Thoracic aorta (tissue), 2 donors: ENCODE data around the gene DYSF. TPM values are rescaled to one million over a fixed set of nuclear protein-coding genes. Genes with fewer than 3 reads are reported as not detected.

ENCODE experiments used
- ATAC-seq: fragments of 150-250 bp; one replicate; pipeline ENCODE4 v1.8.0; 2017; ENCODE audit warnings: low read depth; ENCODE audit not compliant: insufficient number of reproducible peaks, low FRiP score
- DNase-seq: peaks from one replicate; pipeline ENCODE4 v3.0.0-alpha.2; 2020; ENCODE audit warnings: low spot score
- H3K27ac ChIP-seq, 2 donors: fragments of 200-600 bp; sonication (generic); 1 replicate in 1 of 2; 2 replicates in 1 of 2; pipeline ENCODE4 v1.5.1; 2016; ENCODE audit warnings: mild to moderate bottlenecking in 2 of 2, moderate library complexity in 2 of 2
- H3K27me3 ChIP-seq: fragments of 200-600 bp; sonication (generic); replicated peaks from 2 replicates; pipeline ENCODE4 v1.6.0; 2016; ENCODE audit warnings: mild to moderate bottlenecking; ENCODE audit not compliant: insufficient read depth
- H3K36me3 ChIP-seq: fragments of 200-600 bp; sonication (generic); one replicate; pipeline ENCODE4 v1.5.1; 2016
- H3K4me1 ChIP-seq, 2 donors: fragments of 200-600 bp; sonication (generic); 1 replicate in 1 of 2; 2 replicates in 1 of 2; pipeline versions ENCODE4 v1.5.1 to v1.6.0; 2016; ENCODE audit warnings: low read depth in 2 of 2, mild to moderate bottlenecking in 1 of 2; ENCODE audit not compliant: control insufficient read depth in 1 of 2
- H3K4me3 ChIP-seq: fragments of 200-600 bp; sonication (generic); 2 replicates; pipeline ENCODE4 v1.5.1; 2016; ENCODE audit warnings: mild to moderate bottlenecking
- H3K9me3 ChIP-seq: fragments of 200-600 bp; sonication (generic); 2 replicates; pipeline ENCODE4 v1.5.1; 2016
- total RNA-seq, 2 donors: library from RNA; depleted of rRNA; stranded (reverse); fragments of >200 nt; gene quantifications; one replicate each; pipeline versions ENCODE4 v1.1.0 to v1.2.3, GENCODE V29; 2016
- TF ChIP-seq, protein P1 (sequence below): fragments of 200-600 bp; sonication (generic); IDR thresholded peaks from one replicate; pipeline ENCODE4 v1.5.1; 2019; ENCODE audit warnings: antibody characterized with exemption

The DYSF gene
- total RNA-seq, 2 donors from 2014 or later, result 13.0 to 15.2 TPM

- no peak for DNase-seq
- Histone ChIP-seq H3K36me3 (no peaks in the 10 kb centered on the region), H3K4me3 (no peak overlapping the region), H3K4me1 (peaks cover 0 to 17% of the 10 kb centered on the region in 2 donors), H3K9me3 (no peaks in the 10 kb centered on the region), H3K27ac (no peak overlapping the region), H3K27me3 (no peaks in the 10 kb centered on the region)
- ATAC-seq, result no peak
- TF ChIP-seq, protein P1, sequence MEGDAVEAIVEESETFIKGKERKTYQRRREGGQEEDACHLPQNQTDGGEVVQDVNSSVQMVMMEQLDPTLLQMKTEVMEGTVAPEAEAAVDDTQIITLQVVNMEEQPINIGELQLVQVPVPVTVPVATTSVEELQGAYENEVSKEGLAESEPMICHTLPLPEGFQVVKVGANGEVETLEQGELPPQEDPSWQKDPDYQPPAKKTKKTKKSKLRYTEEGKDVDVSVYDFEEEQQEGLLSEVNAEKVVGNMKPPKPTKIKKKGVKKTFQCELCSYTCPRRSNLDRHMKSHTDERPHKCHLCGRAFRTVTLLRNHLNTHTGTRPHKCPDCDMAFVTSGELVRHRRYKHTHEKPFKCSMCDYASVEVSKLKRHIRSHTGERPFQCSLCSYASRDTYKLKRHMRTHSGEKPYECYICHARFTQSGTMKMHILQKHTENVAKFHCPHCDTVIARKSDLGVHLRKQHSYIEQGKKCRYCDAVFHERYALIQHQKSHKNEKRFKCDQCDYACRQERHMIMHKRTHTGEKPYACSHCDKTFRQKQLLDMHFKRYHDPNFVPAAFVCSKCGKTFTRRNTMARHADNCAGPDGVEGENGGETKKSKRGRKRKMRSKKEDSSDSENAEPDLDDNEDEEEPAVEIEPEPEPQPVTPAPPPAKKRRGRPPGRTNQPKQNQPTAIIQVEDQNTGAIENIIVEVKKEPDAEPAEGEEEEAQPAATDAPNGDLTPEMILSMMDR, result no peak
Measured at GRCh38 chr2:71598526-71598925, 145.2 kb downstream of the DYSF start.

GRCh38 chr2:71599038-71599437 lies 145.7 kb downstream of the DYSF start:
- DNase-seq, result no peak
- no peak for ATAC-seq
- TF ChIP-seq, protein P1, result no peak
- Histone ChIP-seq H3K9me3 (no peaks in the 10 kb centered on the region), H3K27me3 (no peaks in the 10 kb centered on the region), H3K36me3 (no peaks in the 10 kb centered on the region), H3K4me1 (peaks cover 0 to 17% of the 10 kb centered on the region in 2 donors), H3K27ac (no peak overlapping the region), H3K4me3 (no peak overlapping the region)

- TF ChIP-seq, protein P1, result no peak
- no peaks in the 10 kb centered on the region for H3K36me3 ChIP-seq
- no peak for ATAC-seq
- no peak overlapping the region for H3K27ac ChIP-seq
- no peaks in the 10 kb centered on the region for H3K9me3 ChIP-seq
- H3K4me1 ChIP-seq, result peaks cover 0 to 17% of the 10 kb centered on the region in 2 donors
- no peaks in the 10 kb centered on the region for H3K27me3 ChIP-seq
- DNase-seq, result no peak
- H3K4me3 ChIP-seq, result no peak overlapping the region
Measured at GRCh38 chr2:71599646-71600236, 146.4 kb downstream of the DYSF start.

DNA sequence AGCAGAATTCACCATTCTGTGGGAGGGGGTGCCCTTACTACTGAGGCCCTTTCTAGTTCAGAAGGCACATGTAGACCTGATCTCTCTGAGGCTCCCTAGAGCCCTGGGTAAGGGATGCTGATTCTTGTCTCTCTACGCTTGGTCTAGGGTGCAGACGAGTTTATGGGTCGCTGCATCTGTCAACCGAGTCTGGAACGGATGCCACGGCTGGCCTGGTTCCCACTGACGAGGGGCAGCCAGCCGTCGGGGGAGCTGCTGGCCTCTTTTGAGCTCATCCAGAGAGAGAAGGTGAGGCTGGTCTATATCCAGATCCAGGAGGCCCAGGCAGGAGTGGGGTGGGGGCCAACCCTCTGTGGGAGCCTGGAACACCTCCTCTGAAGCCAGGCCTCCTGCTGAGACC lies 147.2 kb downstream of the DYSF start:
- H3K27me3 ChIP-seq, result no peaks in the 10 kb centered on the region
- DNase-seq (no peak), ATAC-seq (no peak)
- H3K4me3 ChIP-seq, result no peak overlapping the region
- H3K9me3 ChIP-seq, result no peaks in the 10 kb centered on the region
- H3K27ac ChIP-seq, result no peak overlapping the region
- peaks cover 0 to 15% of the 10 kb centered on the region in 2 donors for H3K4me1 ChIP-seq
- H3K36me3 ChIP-seq, result no peaks in the 10 kb centered on the region
- TF ChIP-seq, protein P1, result no peak

DNA sequence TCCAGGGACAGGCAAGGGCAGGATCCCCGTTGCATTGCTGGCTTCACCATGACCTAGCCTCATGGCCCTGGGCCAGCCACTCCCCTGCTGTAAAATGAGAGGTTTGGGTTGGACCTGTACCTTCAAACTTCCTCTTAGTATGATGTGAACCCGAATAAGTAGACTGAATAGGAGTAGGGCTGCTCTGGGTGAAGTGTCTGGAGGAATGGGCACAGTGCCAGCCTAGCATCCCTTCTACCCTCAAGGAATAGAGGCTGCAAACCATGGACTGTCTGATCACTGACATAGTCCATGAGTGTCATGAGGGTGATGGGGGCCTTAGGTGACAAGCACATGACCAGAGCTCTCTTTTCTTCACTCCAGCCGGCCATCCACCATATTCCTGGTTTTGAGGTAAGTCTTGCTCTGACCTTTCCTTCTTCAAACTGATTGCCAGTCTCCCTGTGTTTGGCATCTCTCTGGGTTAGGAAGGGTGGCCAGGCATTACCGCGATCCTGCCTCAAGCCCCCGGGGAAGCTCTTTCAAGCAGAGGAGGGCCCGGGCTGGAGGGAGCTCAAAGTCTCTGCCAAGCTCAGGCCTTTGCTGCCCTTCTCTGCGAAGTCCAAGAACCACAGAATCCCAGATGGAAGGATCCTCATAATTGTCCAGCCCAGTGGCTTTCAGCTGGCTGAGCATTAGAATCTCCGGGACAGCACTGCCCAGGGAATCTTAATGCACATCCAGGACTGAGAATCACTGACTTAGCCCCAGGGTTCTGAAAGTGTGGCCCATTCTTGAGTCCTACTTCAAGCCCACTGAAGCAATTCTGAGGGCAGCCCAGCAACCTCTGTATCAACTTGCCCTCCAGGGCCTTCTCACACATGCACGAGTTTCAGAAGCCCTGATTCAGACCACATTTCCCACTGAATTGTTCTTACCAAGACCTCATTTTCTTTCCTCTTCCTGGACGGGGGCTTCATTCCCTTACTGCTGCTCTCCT lies 148.1 kb downstream of the DYSF start:
- peaks cover 0 to 6% of the 10 kb centered on the region in 2 donors for H3K4me1 ChIP-seq
- TF ChIP-seq, protein P1, result no peak
- no peak overlapping the region for H3K4me3 ChIP-seq
- H3K27me3 ChIP-seq, result no peaks in the 10 kb centered on the region
- H3K27ac ChIP-seq, result no peak overlapping the region
- no peak for ATAC-seq
- no peak for DNase-seq
- no peaks in the 10 kb centered on the region for H3K9me3 ChIP-seq
- H3K36me3 ChIP-seq, result no peaks in the 10 kb centered on the region
